IMR-90 (cell line): ENCODE data around the gene PLXNB1. TPM values are rescaled to one million over a fixed set of nuclear protein-coding genes. Genes with fewer than 3 reads are reported as not detected.

Source experiments
- ATAC-seq: fragments of 200-7000 bp; cut with Tn5 transposase; 2 replicates; pipeline ENCODE4 v1.9.1; 2020; ENCODE audit warnings: low read depth, mild to moderate bottlenecking, moderate library complexity
- BruUV-seq: library from RNA; stranded (reverse); fragments of 400-500 nt; replicated peaks from 2 replicates; lab custom pipeline; 2021; lab: Mats Ljungman, UMichigan
- CTCF ChIA-PET: fragments of 300-600 bp; formaldehyde crosslinking; extraction: SDS; loops from one replicate; lab custom pipeline; 2021; ENCODE audit warnings: antibody characterized with exemption; lab: Yijun Ruan, JAX
- POLR2A ChIA-PET: fragments of 300-600 bp; sonication (Branson Sonifier 250); formaldehyde crosslinking; loops from one replicate; lab custom pipeline; 2022; ENCODE audit warnings: antibody characterized with exemption; ENCODE audit not compliant: unreplicated experiment; lab: Charles Lee
- DNase-seq: peaks from one replicate; pipeline ENCODE4 v3.0.0; 2013
- H2AFZ ChIP-seq: replicated peaks from 2 replicates; pipeline ENCODE3; 2013; ENCODE audit warnings: low read length, mild to moderate bottlenecking; ENCODE audit not compliant: poor library complexity
- H2AK5ac ChIP-seq: 2 replicates; pipeline ENCODE4 v1.6.1; 2013; ENCODE audit warnings: low read depth, low read length, inconsistent platforms
- H2AK9ac ChIP-seq: replicated peaks from 2 replicates; pipeline ENCODE3; 2013; ENCODE audit warnings: mild to moderate bottlenecking, low read depth, low read length, moderate library complexity; ENCODE audit not compliant: poor library complexity
- H2BK120ac ChIP-seq: 2 replicates; pipeline ENCODE4 v1.6.1; 2013; ENCODE audit warnings: low read depth, low read length, inconsistent platforms
- H2BK15ac ChIP-seq: 3 replicates; pipeline ENCODE4 v1.6.1; 2013; ENCODE audit warnings: low read depth, low read length, inconsistent platforms
- H2BK20ac ChIP-seq: 2 replicates; pipeline ENCODE4 v1.6.1; 2013; ENCODE audit warnings: low read depth, mild to moderate bottlenecking, inconsistent platforms, low read length, moderate library complexity
- H2BK5ac ChIP-seq: 2 replicates; pipeline ENCODE4 v1.6.1; 2013; ENCODE audit warnings: mild to moderate bottlenecking, low read depth, low read length, inconsistent platforms; ENCODE audit not compliant: poor library complexity, severe bottlenecking
- H3K14ac ChIP-seq: replicated peaks from 2 replicates; pipeline ENCODE4 v1.6.1; 2013; ENCODE audit warnings: low read depth, low read length, inconsistent platforms
- H3K18ac ChIP-seq: 2 replicates; pipeline ENCODE4 v1.6.1; 2013; ENCODE audit warnings: low read depth, low read length, control low read depth
- H3K23ac ChIP-seq: 2 replicates; pipeline ENCODE4 v1.6.1; 2013; ENCODE audit warnings: low read depth, low read length, inconsistent platforms
- H3K27ac ChIP-seq: 2 replicates; pipeline ENCODE4 v1.5.1; 2013; ENCODE audit warnings: mild to moderate bottlenecking, control low read depth, low read length; ENCODE audit not compliant: insufficient read depth
- H3K27me3 ChIP-seq: 2 replicates; pipeline ENCODE4 v1.6.1; 2013; ENCODE audit warnings: low read length; ENCODE audit not compliant: control insufficient read depth, insufficient read depth
- H3K36me3 ChIP-seq: 2 replicates; pipeline ENCODE4 v1.6.1; 2013; ENCODE audit warnings: low read length, mixed read lengths; ENCODE audit not compliant: control insufficient read depth, insufficient read depth
- H3K4ac ChIP-seq: 2 replicates; pipeline ENCODE4 v1.6.1; 2013; ENCODE audit warnings: low read depth, low read length, inconsistent platforms
- H3K4me1 ChIP-seq: 2 replicates; pipeline ENCODE4 v1.6.1; 2013; ENCODE audit warnings: low read length, mixed read lengths; ENCODE audit not compliant: control insufficient read depth, insufficient read depth
- H3K4me2 ChIP-seq: 2 replicates; pipeline ENCODE4 v1.6.1; 2013; ENCODE audit warnings: low read depth, mild to moderate bottlenecking, control low read depth, low read length, moderate library complexity
- H3K4me3 ChIP-seq: 2 replicates; pipeline ENCODE4 v1.5.1; 2013; ENCODE audit warnings: low read depth, mild to moderate bottlenecking, control low read depth, low read length, moderate library complexity; ENCODE audit not compliant: insufficient read depth
- H3K56ac ChIP-seq: 2 replicates; pipeline ENCODE4 v1.6.1; 2013; ENCODE audit warnings: low read length, inconsistent platforms; ENCODE audit not compliant: insufficient read depth; ENCODE audit errors: extremely low read depth
- H3K79me1 ChIP-seq, 2 experiments: 2 replicates each; pipeline ENCODE4 v1.6.1; 2013; ENCODE audit warnings: low read length in 2 of 2, inconsistent platforms in 1 of 2, low read depth in 1 of 2
- H3K9ac ChIP-seq: 2 replicates; pipeline ENCODE4 v1.6.1; 2013; ENCODE audit warnings: low read depth, low read length, control low read depth
- H3K9me1 ChIP-seq: 2 replicates; pipeline ENCODE4 v1.6.1; 2013; ENCODE audit warnings: low read length, inconsistent platforms; ENCODE audit not compliant: insufficient read depth
- H3K9me3 ChIP-seq: 2 replicates; pipeline ENCODE4 v1.6.1; 2013; ENCODE audit warnings: low read length; ENCODE audit not compliant: control insufficient read depth, insufficient read depth
- H4K20me1 ChIP-seq: 2 replicates; pipeline ENCODE4 v1.6.1; 2013; ENCODE audit warnings: low read length, inconsistent platforms; ENCODE audit not compliant: insufficient read depth
- H4K5ac ChIP-seq: 2 replicates; pipeline ENCODE4 v1.6.1; 2013; ENCODE audit warnings: mild to moderate bottlenecking, low read depth, low read length, control low read depth
- H4K8ac ChIP-seq, 2 experiments: 2 replicates each; pipeline ENCODE4 v1.6.1; 2013; ENCODE audit warnings: low read depth in 2 of 2, low read length in 2 of 2, control low read depth in 1 of 2, inconsistent platforms in 1 of 2
- H4K91ac ChIP-seq: 2 replicates; pipeline ENCODE4 v1.6.1; 2013; ENCODE audit warnings: low read depth, low read length, inconsistent platforms; ENCODE audit not compliant: insufficient read depth
- CEBPB ChIP-seq: IDR thresholded peaks from 2 replicates; pipeline ENCODE4 v1.6.1; 2012; ENCODE audit warnings: low read depth, low read length, improper control_type of control experiment
- CTCF ChIP-seq: conservative IDR thresholded peaks from 2 replicates; pipeline ENCODE4 v1.5.1; 2012; ENCODE audit warnings: mild to moderate bottlenecking, low read depth, low read length, improper control_type of control experiment
- FOS ChIP-seq: fragments of 150-350 bp; IDR thresholded peaks from 2 replicates; pipeline ENCODE4 v1.6.1; 2016; ENCODE audit warnings: low read depth, low read length
- MAFK ChIP-seq: IDR thresholded peaks from 2 replicates; pipeline ENCODE4 v1.6.1; 2012; ENCODE audit warnings: low read depth, low read length, improper control_type of control experiment
- MAZ ChIP-seq: IDR thresholded peaks from 2 replicates; pipeline ENCODE4 v1.6.1; 2012; ENCODE audit warnings: low read depth, mild to moderate bottlenecking, low read length, improper control_type of control experiment, moderate library complexity, borderline replicate concordance
- NFE2L2 ChIP-seq: fragments of 150-350 bp; IDR thresholded peaks from 2 replicates; pipeline ENCODE4 v1.6.1; 2016; ENCODE audit warnings: low read depth, mild to moderate bottlenecking, low read length
- POLR2A ChIP-seq: IDR thresholded peaks from 2 replicates; pipeline ENCODE4 v1.6.1; 2012; ENCODE audit warnings: mild to moderate bottlenecking, low read depth, low read length
- RCOR1 ChIP-seq: IDR thresholded peaks from 2 replicates; pipeline ENCODE4 v1.6.1; 2012; ENCODE audit warnings: mild to moderate bottlenecking, low read length, improper control_type of control experiment; ENCODE audit not compliant: insufficient replicate concordance
- WGBS, 2 experiments: methylation state at CpG; one replicate each; pipeline versions ENCODE4 v1.1.5 to v1.1.7; 2013; ENCODE audit warnings: missing lambda C conversion rate in 2 of 2; ENCODE audit not compliant: insufficient read length in 1 of 2; ENCODE audit errors: extremely low coverage in 2 of 2; 5-methylcytosine and 5-hydroxymethylcytosine counted together
- dilution Hi-C: fragments of 300-500 bp; cut with HindIII; formaldehyde crosslinking; loops from one replicate; pipeline ENCODE4 v1.14.3; 2018; ENCODE audit warnings: low sequenced_read_pairs; ENCODE audit not compliant: unreplicated experiment
- in situ Hi-C: fragments of 300-500 bp; cut with MboI; formaldehyde crosslinking; loops from 3 replicates; pipeline ENCODE4 v1.14.3; 2019; ENCODE audit warnings: low sequenced_read_pairs, inconsistent platforms, mixed read lengths
- intact Hi-C: fragments of 100-400 bp; cut with micrococcal nuclease; formaldehyde crosslinking; loops from 2 replicates; pipeline ENCODE4 v1.10.0; 2022
- polyA plus RNA-seq, 3 experiments: library from polyadenylated mRNA; depleted of rRNA; stranded (reverse); fragments of >200 nt; gene quantifications; 2 replicates each; pipeline ENCODE4 v1.2.3, GENCODE V29; 2012; ENCODE audit warnings: low replicate concordance in 1 of 3
- total RNA-seq: library from RNA; depleted of rRNA; stranded (reverse); fragments of >200 nt; gene quantifications from 2 replicates; pipeline ENCODE4 v1.2.3, GENCODE V29; 2012
- TF ChIP-seq, protein P1 (sequence below): fragments of 150-350 bp; IDR thresholded peaks from 2 replicates; pipeline ENCODE4 v1.6.1; 2016; ENCODE audit warnings: low read depth, mild to moderate bottlenecking, low read length, moderate library complexity, borderline replicate concordance
- TF ChIP-seq, protein P2 (sequence below): fragments of 150-350 bp; IDR thresholded peaks from 2 replicates; pipeline ENCODE4 v1.6.1; 2017; ENCODE audit warnings: mild to moderate bottlenecking, antibody characterized with exemption, low read length, low read depth

The PLXNB1 gene
- total and polyA plus RNA-seq, 2 of the 4 experiments (the other 2 are of a cell fraction) = 5.2 to 25.3 TPM

- TF ChIP-seq FOS = no peak
- no peak for TF ChIP-seq NFE2L2
These were observed 37.8 kb upstream of the PLXNB1 start (continued) for GRCh38 chr3:48467473-48468267.

- no peak overlapping the region for H3K4me3 ChIP-seq
- in situ Hi-C loops = loop anchor here (5.0 to 10.0 kb wide), 2 partner anchors 90 to 198 kb away; partner anchors contain the start of genes CELSR3 and PFKFB4
These were observed 37.2 kb upstream of the PLXNB1 start for GRCh38 chr3:48467110-48467454.

More at GRCh38 chr3:48467110-48467454, 37.2 kb upstream of the PLXNB1 start:
- Histone ChIP-seq H3K9ac (peak overlapping the region; percentile 84; the same call in 1 of the 2 replicates), H2BK20ac (no peak overlapping the region), H4K5ac (0 out of 2 replicates have a peak overlapping the region, but pooled peaks have one; percentile 71), H4K20me1 (no peaks in the 10 kb centered on the region; the same call in 1 of the 2 replicates), H3K27ac (peak overlapping the region; percentile 92), H4K8ac (peak overlapping the region in 1 of 2 experiments; percentile 97; a peak in 2 of 4 replicates), H2BK15ac (no peak overlapping the region), H3K14ac (0 out of 2 replicates have a peak overlapping the region, but pooled peaks have one; percentile 15), H3K27me3 (no peaks in the 10 kb centered on the region), H2AFZ (peak overlapping the region; percentile 38), H3K4me2 (peak overlapping the region; percentile 91; the same call in 1 of the 2 replicates), H2AK9ac (peak overlapping the region; percentile 89), H3K4me1 (peaks cover 22% of the 10 kb centered on the region), H3K18ac (no peak overlapping the region), H2BK120ac (no peak overlapping the region), H2AK5ac (peak overlapping the region; percentile 93), H3K4ac (peak overlapping the region; percentile 53), H3K36me3 (peaks cover 34% of the 10 kb centered on the region), H3K9me3 (no peaks in the 10 kb centered on the region), H3K9me1 (peaks cover 8% of the 10 kb centered on the region; the same call in 1 of the 2 replicates), H4K91ac (peak overlapping the region; percentile 21; the same call in 1 of the 2 replicates), H3K56ac (no peak overlapping the region), H3K23ac (peak overlapping the region; percentile 66), H2BK5ac (peak overlapping the region; percentile 98), H3K79me1 (peaks cover 0 to 56% of the 10 kb centered on the region in 2 experiments; a peak in 3 of 4 replicates)
- POLR2A ChIA-PET = no interaction called here
- DNase-seq (no peak), ATAC-seq (no peak)
- BruUV-seq = no TSS peak
- CTCF ChIA-PET = no interaction called here
- WGBS, 2 experiments = 100% methylated on average over 5 of the region's 9 CpGs; no CpG with 5 or more reads in 1 of the 2 experiments
- TF ChIP-seq, protein P1, sequence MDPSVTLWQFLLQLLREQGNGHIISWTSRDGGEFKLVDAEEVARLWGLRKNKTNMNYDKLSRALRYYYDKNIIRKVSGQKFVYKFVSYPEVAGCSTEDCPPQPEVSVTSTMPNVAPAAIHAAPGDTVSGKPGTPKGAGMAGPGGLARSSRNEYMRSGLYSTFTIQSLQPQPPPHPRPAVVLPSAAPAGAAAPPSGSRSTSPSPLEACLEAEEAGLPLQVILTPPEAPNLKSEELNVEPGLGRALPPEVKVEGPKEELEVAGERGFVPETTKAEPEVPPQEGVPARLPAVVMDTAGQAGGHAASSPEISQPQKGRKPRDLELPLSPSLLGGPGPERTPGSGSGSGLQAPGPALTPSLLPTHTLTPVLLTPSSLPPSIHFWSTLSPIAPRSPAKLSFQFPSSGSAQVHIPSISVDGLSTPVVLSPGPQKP = no peak
- TF ChIP-seq NFE2L2 (no peak), FOS (no peak), CTCF (no peak), MAZ (no peak), POLR2A (no peak), RCOR1 (no peak), CEBPB (no peak), MAFK (no peak)
- TF ChIP-seq, protein P2, sequence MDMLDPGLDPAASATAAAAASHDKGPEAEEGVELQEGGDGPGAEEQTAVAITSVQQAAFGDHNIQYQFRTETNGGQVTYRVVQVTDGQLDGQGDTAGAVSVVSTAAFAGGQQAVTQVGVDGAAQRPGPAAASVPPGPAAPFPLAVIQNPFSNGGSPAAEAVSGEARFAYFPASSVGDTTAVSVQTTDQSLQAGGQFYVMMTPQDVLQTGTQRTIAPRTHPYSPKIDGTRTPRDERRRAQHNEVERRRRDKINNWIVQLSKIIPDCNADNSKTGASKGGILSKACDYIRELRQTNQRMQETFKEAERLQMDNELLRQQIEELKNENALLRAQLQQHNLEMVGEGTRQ = no peak
- dilution Hi-C loops = no loop called here
- intact Hi-C loops = loop anchor here (5.0 kb wide), 1 partner anchor 220 kb away; the partner anchor contains the start of gene NCKIPSD
